ENCODE results near the gene LRFN4.

The LRFN4 gene

DNA sequence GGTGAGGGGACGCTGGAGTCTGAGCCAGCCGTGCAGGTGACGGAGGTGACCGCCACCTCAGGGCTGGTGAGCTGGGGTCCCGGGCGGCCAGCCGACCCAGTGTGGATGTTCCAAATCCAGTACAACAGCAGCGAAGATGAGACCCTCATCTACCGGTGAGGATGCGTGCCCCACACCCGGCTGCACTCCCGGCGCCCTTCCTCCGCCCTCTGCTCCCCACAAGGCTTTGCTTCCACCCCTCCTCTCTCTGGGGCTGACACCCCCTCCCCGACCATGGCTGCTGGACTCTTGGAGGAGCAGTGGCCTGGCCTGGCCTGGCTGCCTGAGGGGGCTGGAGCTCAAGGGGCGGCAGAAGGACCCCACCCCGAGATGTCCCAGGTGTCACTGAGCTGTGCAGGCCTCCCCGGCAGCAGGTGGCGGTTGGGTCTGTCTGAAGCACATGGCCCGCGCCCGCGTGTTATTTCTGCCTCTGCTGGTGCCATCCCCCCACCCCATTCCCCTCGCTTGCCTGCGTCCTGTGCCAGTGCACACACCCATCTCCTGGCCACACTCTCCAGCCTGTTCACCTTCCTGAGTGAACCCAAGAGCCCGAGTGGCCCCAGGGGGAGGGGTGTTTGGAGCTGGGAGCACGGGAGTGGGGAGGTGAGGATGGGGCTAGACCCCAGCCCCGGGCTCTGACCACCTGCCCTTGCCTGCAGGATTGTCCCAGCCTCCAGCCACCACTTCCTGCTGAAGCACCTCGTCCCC, 2.2 kb downstream of the LRFN4 start:
- DNase-seq, result no peak

- DNase-seq, result no peak
Observed at GRCh38 chr11:66859686-66860448, 3.0 kb downstream of the LRFN4 start.

GRCh38 chr11:66860449-66860831, 3.6 kb downstream of the LRFN4 start:
- no peak for DNase-seq

GRCh38 chr11:66861038-66861773, 4.3 kb downstream of the LRFN4 start:
- no peak for DNase-seq

- DNase-seq, result no peak
Observed at GRCh38 chr11:66861774-66862558, 5.1 kb downstream of the LRFN4 start.

GRCh38 chr11:66862559-66863037, 5.7 kb downstream of the LRFN4 start:
- DNase-seq, result no peak

- DNase-seq, result peak; percentile 85
Observed at GRCh38 chr11:66863428-66864125, 6.7 kb downstream of the LRFN4 start.

DNA sequence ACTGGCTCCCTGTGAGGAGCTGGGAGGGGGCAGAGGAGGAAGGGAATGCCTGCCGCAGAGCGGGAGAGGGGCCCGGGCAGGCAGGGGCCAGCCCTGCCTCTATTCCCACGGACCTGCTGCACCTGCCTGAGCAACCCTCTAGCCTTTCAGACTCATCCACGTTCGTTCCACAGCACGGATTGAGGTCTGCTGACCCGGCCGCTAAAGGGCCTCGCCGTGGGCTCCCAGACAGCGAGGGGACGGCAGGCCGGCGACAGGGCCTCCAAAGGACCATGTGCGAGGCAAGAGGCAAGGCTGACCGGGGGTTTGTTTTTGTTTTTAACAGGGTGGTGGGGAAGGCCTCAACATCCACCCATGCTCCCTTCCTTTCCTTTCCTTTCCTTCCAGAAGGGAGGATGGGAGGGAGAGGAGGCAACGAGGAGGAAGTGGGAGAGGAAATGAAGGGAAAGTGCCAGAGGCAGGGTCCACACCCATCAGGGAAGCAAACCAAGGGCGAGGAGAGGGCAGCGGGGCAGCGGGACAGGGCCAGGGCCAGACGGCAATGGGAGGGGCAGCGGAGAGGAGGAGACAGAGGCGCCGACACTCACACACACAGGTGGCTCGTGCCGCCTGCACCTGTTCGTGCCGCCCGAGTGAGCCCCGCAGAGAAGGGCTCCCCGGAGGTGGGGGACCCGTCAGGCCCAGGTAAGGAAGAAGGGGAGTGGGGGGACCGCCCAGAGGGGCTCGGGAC, 7.5 kb downstream of the LRFN4 start:
- peak; percentile 92 for DNase-seq

GRCh38 chr11:66864924-66865697, 8.2 kb downstream of the LRFN4 start:
- peak; percentile 85 for DNase-seq

GRCh38 chr11:66866007-66866406, 9.1 kb downstream of the LRFN4 start:
- no peak for DNase-seq

DNA sequence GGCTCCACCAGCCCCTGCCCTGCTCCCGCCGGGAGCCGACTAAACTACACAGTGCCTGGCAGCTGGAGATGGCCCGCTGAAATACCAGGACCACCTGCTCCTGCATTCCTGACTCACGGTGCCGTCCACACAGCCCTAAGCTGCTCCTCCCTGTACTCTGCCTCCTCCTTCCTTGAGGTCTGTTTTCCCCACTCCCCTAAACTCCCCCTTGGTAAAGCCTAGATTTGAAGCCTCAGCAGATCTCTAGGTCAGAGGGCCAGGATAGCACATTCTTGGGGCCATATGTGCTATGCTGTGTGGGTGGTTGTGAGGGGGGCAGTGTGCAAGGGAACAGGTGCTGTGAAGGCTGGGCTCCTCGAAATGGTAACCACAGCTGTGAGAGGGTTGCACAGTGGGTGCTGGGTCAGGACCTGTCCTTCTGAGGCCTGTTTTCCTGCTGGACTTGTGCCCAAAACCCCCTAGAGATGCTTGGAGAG, 9.7 kb downstream of the LRFN4 start:
- DNase-seq, result no peak

- no peak for DNase-seq
Observed at GRCh38 chr11:66867425-66868040, 10.7 kb downstream of the LRFN4 start.

GRCh38 chr11:66868082-66868725, 11.3 kb downstream of the LRFN4 start:
- no peak for DNase-seq

- DNase-seq, result peak; percentile 73
Observed at GRCh38 chr11:66868726-66869566, 12.1 kb downstream of the LRFN4 start.

- no peak for DNase-seq
Observed at GRCh38 chr11:66869567-66869870, 12.7 kb downstream of the LRFN4 start.

DNA sequence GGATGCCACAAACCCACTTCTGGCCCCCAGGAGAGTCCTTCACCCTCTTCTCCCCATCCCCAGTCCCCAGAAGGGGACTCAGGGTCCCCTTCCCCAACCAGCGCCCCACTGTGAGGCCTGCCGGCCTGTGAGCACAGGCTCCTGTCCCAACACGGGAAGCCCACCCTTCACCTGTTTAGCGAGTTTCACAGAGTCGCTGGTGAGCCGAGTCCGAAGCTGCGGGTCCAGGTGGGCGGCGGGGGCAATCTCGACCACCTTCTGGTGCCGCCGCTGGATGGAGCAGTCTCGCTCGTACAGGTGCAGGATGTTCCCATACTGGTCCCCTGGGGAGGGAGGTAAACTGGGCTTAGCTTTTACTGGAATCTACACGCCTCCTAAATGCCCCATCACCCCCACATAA, 13.3 kb downstream of the LRFN4 start:
- no peak for DNase-seq

- DNase-seq, result no peak
Observed at GRCh38 chr11:66870616-66871520, 14.0 kb downstream of the LRFN4 start.

GRCh38 chr11:66871521-66871901, 14.6 kb downstream of the LRFN4 start:
- no peak for DNase-seq

All from DMS53 (cell line).